Loucy (cell line): ENCODE measurements around the gene GJA4.

ENCODE experiments used
- H2AFZ ChIP-seq: fragments of 200-600 bp; sonication (generic); 2 replicates; pipeline ENCODE4 v1.6.0; 2016; ENCODE audit warnings: antibody characterized with exemption, mild to moderate bottlenecking, low read length, moderate library complexity
- H3F3A ChIP-seq: fragments of 200-600 bp; 2 replicates; pipeline ENCODE4 v1.6.0; 2016; ENCODE audit warnings: antibody characterized with exemption, low read depth, mild to moderate bottlenecking
- H3K27me3 ChIP-seq: fragments of 200-600 bp; sonication (generic); 2 replicates; pipeline ENCODE4 v1.6.1; 2014; ENCODE audit warnings: low read length, mild to moderate bottlenecking; ENCODE audit not compliant: insufficient read depth, poor library complexity, severe bottlenecking
- H3K36me3 ChIP-seq: fragments of 200-600 bp; sonication (generic); 2 replicates; pipeline ENCODE4 v1.6.1; 2016; ENCODE audit warnings: low read length; ENCODE audit not compliant: insufficient read depth
- H3K4me1 ChIP-seq: fragments of 200-600 bp; sonication (generic); 2 replicates; pipeline ENCODE4 v1.5.1; 2014; ENCODE audit warnings: low read length, mild to moderate bottlenecking; ENCODE audit not compliant: insufficient read depth, poor library complexity, severe bottlenecking
- H3K4me2 ChIP-seq: fragments of 200-600 bp; sonication (generic); 2 replicates; pipeline ENCODE4 v1.6.0; 2014; ENCODE audit warnings: antibody characterized with exemption, low read length, low read depth, mild to moderate bottlenecking; ENCODE audit not compliant: poor library complexity, severe bottlenecking
- H3K4me3 ChIP-seq: fragments of 200-600 bp; sonication (generic); 2 replicates; pipeline ENCODE4 v1.5.1; 2014; ENCODE audit warnings: low read length, mild to moderate bottlenecking, mixed read lengths; ENCODE audit not compliant: poor library complexity, severe bottlenecking
- H3K79me2 ChIP-seq: fragments of 200-600 bp; sonication (generic); 2 replicates; pipeline ENCODE4 v1.6.1; 2014; ENCODE audit warnings: low read length; ENCODE audit not compliant: insufficient read depth
- H3K9ac ChIP-seq: fragments of 200-600 bp; sonication (generic); 2 replicates; pipeline ENCODE4 v1.6.0; 2014; ENCODE audit warnings: mild to moderate bottlenecking, low read depth, low read length, moderate library complexity; ENCODE audit not compliant: poor library complexity, severe bottlenecking
- H3K9me2 ChIP-seq: fragments of 200-600 bp; sonication (generic); replicated peaks from 2 replicates; pipeline ENCODE4 v1.6.1; 2016; ENCODE audit warnings: low read depth, low read length, mixed read lengths
- H3K9me3 ChIP-seq: fragments of 200-600 bp; sonication (generic); 2 replicates; pipeline ENCODE4 v1.6.1; 2014; ENCODE audit warnings: mild to moderate bottlenecking, antibody characterized with exemption, low read length, low read depth; ENCODE audit not compliant: insufficient read depth
- H4K20me1 ChIP-seq: fragments of 200-600 bp; sonication (generic); 2 replicates; pipeline ENCODE4 v1.6.0; 2014; ENCODE audit warnings: antibody characterized with exemption, low read length, mild to moderate bottlenecking; ENCODE audit not compliant: insufficient read depth, poor library complexity, severe bottlenecking
- CTCF ChIP-seq: fragments of 200-600 bp; sonication (generic); conservative IDR thresholded peaks from 2 replicates; pipeline ENCODE4 v1.5.1; 2014; ENCODE audit warnings: mild to moderate bottlenecking, antibody characterized with exemption, low read length
- EZH2phosphoT487 ChIP-seq: fragments of 200-600 bp; IDR thresholded peaks from 2 replicates; pipeline ENCODE4 v1.6.1; 2018; ENCODE audit warnings: antibody characterized with exemption, mild to moderate bottlenecking, moderate library complexity, borderline replicate concordance

GJA4 gene

DNA sequence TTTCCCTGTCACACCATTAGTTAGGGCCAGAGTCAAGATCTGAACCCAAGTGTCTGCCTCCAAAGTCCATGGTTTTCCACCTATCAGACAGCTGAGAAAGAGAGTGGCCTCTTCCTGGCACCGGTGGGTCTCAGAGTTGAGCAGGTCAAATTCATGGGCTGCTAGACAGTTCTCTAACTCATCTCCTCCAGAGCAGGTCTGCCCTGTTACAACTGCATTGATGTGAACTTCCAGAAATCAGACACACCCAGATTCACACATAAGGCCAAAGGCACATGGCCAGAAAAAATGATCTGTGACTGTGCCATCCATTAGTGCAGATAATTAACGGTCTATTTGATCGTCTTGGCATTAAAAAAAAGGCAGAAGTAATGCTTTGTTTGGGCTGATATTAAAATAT is 49.3 kb downstream of the GJA4 start:
- Histone ChIP-seq H3K9ac (no peak overlapping the region), H3K9me2 (no peaks in the 10 kb centered on the region), H4K20me1 (no peaks in the 10 kb centered on the region), H3K4me3 (no peak overlapping the region), H2AFZ (no peak overlapping the region), H3K36me3 (no peaks in the 10 kb centered on the region), H3F3A (no peaks in the 10 kb centered on the region), H3K9me3 (no peaks in the 10 kb centered on the region), H3K27me3 (no peaks in the 10 kb centered on the region), H3K4me2 (no peak overlapping the region), H3K79me2 (no peaks in the 10 kb centered on the region), H3K4me1 (peaks cover 9% of the 10 kb centered on the region)
- no peak for TF ChIP-seq CTCF
- no peak for TF ChIP-seq EZH2phosphoT487

- Histone ChIP-seq H3K4me1 (peaks cover 9% of the 10 kb centered on the region), H3K9me3 (no peaks in the 10 kb centered on the region), H3K27me3 (no peaks in the 10 kb centered on the region), H3K9me2 (no peaks in the 10 kb centered on the region), H3K9ac (no peak overlapping the region), H3K4me2 (peak overlapping the region; percentile 39), H3K79me2 (no peaks in the 10 kb centered on the region), H3K4me3 (no peak overlapping the region), H3F3A (no peaks in the 10 kb centered on the region), H4K20me1 (no peaks in the 10 kb centered on the region), H2AFZ (no peak overlapping the region), H3K36me3 (no peaks in the 10 kb centered on the region)
- no peak for TF ChIP-seq EZH2phosphoT487
- TF ChIP-seq CTCF = no peak
Measured at GRCh38 chr1:34842952-34843371, 50.2 kb downstream of the GJA4 start.

- Histone ChIP-seq H3K4me3 (no peak overlapping the region), H3K27me3 (no peaks in the 10 kb centered on the region), H2AFZ (no peak overlapping the region), H3F3A (no peaks in the 10 kb centered on the region), H4K20me1 (no peaks in the 10 kb centered on the region), H3K4me2 (peak overlapping the region; percentile 39), H3K36me3 (no peaks in the 10 kb centered on the region), H3K4me1 (peaks cover 9% of the 10 kb centered on the region), H3K9ac (no peak overlapping the region), H3K9me3 (no peaks in the 10 kb centered on the region), H3K79me2 (no peaks in the 10 kb centered on the region), H3K9me2 (no peaks in the 10 kb centered on the region)
- TF ChIP-seq EZH2phosphoT487 = no peak
- no peak for TF ChIP-seq CTCF
Measured at GRCh38 chr1:34843392-34844251, 50.8 kb downstream of the GJA4 start.
